HG03520 (cell line): ENCODE data around the gene SLC46A1.

Experiments used
- ATAC-seq: cut with Tn5 transposase; IDR thresholded peaks from one replicate; pipeline ENCODE4 v1.9.1; 2021; ENCODE audit warnings: mild to moderate bottlenecking, moderate library complexity; ENCODE audit not compliant: unreplicated experiment

Gene SLC46A1

DNA sequence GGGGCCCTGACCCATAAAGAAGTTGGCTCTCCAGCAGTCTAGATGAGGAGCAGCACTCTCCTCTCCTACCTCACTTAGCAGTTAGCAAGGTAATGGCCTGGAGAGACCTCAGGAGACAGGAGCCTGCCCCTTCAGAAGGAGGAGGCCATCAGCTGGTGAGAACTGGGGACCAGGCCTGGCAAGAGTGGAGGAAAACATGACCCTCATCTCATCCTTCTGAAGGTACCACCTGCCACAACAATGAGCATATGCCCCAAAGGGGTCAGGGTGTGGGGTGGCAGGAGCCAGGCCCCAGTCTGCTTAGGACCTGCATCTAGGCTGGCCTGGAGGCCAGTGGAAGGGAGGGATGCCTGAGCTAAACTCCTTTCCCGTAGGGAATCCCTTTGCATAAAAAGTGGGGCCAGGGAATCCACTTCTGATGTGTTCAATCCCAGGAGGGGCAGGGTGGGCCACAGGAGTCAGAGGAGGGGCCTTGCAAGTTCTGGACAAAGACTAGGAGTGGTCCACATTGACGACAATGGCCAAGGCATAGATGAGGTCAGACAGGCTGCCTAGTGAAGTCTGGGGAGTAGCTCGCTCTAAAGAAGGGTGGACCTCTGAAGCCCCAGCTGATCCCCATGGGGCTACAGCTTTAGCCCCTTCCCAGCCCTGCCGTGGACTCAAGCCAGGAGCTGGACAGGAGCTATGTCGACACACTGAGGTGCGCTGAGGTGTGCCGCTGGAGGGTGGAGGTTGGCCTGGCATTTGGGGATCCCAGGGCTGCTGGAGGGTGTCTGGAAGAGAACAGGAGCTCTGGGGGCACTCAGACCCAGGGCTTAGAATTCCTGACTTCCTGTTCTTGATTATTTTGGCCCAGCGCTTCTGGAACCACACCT is 42.0 kb downstream of the SLC46A1 start:
- no peak for ATAC-seq

DNA sequence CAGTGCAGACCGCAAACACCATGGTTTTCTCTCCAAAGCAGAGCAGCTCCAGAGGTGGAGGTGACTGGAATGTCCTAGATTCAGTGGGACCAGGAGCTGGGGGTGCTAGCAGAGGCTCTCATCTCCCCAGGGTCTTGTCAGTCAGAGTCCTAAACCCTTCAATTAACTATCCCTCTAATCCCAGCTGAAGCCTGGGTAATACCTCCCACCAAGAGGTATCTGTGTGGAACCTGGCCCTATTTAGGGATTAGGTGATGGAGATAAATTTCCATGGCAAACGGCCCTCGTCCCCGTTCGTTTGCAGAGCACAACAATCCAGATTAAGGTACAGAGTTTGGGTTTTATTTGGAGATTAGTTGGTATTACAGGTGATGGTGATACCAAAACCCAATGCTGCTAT is 42.8 kb downstream of the SLC46A1 start:
- ATAC-seq = no peak

DNA sequence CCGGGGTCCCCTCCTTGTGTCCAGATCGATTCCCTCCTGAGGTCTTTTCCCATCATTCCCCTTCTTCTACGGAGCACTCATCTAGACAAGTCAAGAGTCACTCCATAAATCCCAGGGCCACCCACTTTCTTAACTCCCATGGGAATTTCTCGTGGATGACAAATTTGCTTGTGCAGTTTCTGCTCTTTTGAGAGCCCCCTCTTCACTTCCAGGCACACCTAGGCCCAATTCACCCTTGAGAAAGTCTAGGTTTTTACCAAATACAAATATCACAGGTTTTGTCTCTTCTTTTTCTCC is 48.2 kb downstream of the SLC46A1 start:
- ATAC-seq = no peak

DNA sequence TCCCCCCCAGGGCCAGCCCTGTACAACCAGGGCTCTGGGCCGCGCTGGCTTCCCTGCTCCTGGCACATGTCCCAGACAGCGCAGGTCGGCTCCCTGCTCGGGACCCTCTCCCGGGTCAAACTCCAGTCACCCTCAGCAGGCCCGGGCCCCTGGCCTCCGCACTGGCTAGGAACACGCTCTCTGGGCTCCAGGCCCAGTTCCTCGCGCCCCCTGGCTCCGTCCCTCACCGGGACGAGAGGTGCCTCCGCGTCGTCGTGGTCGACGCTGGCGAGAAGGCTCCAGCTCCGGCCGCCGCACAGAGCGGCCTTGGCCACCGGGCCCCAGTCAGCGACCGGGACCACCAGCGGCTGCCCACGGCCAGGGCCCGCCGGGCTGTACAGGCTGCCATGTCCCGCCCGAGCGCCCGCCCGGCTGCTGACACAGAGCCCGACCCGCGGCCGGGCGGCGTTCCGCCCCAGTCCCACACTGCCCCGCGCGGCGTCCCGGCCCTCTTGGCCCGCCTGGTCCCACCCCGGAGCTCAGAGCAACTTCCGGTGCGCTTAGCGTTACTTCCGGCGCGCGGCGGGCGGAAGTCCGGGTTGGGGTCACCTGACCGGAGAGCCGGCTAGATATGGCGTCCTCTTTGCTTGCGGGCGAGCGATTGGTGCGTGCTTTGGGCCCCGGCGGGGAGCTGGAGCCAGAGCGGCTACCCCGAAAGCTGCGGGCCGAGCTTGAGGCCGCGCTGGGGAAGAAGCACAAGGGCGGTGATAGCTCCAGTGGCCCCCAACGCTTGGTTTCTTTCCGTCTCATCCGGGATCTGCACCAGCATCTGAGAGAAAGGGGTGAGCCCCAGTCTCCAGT is 48.7 kb downstream of the SLC46A1 start, which contains the start of gene POLDIP2:
POLDIP2 (minus strand) TSS at position 467 of the 840 bp plus-strand sequence; CDS start at position 388, 79 bp downstream.
- peak; percentile 92 for ATAC-seq

DNA sequence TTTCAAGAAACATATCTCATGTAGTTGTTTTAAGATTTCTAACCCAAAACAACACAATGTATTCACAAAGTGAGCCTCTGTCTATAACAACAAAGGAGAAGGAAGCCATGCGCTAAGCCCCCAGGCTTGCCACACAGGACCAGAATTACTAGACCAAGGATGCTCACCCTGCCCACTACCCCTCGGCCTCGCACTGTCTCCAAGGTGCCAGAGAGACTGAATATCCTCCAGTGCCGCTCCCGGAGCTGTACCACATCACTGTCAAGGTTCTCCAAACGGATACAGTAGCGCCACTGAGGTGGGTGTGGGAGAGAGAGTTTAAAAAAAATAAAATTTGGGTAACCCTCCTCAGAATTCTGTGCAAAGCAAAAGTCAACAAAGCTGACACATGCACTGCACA is 55.7 kb downstream of the SLC46A1 start:
- no peak for ATAC-seq

DNA sequence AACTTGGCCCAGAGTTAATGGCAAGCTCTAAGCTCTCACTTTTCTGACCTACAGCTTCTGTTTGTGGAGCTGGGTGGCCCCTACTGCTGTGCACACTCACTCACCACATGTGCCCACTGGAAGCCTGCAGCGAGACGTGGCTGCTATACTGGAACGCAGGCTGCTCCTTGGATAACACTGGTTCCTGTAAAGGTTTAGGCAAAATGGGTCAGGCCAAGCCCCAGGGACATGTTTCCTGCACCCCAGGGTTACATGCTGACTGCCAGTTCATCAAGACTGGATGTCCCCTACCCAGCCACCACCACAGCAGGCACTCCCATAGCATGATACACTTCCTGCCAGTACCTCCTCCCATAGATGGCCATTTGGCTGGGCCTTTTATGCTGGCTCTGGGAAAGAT is 57.0 kb downstream of the SLC46A1 start:
- ATAC-seq = no peak

DNA sequence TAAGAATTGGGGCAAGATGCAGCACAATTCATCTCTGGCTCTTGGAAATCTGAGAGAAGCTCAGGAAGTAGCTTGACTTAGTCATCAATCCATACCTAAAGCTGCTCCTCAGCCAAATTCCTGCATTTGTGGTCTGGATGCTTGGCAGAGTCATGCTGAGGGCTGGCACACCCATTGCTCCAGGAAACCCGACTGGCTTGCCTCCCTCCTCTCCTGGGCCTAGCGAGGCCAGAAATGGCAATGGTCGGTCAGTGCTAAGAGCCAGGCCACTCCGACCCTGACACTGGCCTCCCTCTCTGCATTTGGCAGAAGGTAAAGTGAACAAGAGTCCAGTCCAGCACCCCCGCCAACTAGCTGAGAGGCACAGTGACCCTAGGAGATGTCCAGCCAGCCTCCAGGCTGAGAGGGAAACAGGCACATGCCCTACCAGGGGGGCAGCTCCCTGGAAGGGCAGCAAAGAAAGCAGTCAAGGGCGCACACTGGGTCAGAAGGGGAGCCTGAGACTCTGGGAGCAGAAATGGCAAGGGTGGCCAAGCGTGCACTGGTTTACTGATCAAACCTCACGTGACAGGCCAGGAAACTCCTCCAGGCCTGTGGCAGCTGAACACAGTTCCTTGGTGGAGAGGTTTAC is 58.6 kb downstream of the SLC46A1 start:
- ATAC-seq = no peak

DNA sequence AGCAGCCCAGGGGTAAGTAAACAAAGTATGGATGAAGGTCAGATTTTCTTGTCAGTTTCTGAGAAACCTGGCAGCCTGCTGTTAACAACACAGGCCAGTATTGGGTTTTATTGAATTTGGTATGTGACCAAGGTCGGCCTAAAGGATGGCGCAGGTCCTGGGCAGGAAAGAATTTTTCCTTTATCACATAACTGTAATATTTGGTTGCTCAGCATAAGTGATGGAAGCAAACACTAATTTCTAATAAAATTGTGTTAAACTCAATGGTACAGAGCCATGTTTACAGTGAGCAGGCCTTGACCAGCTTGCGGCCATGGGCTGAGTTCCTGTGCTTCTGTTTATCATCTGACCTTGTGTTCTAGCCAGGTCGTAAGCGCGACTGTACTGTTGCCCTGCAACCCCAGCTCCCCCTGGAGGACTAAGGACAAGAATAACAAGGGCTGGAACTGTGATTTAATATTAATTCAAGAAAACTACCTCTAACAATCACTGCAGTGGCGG is 59.2 kb downstream of the SLC46A1 start:
- ATAC-seq = no peak

DNA sequence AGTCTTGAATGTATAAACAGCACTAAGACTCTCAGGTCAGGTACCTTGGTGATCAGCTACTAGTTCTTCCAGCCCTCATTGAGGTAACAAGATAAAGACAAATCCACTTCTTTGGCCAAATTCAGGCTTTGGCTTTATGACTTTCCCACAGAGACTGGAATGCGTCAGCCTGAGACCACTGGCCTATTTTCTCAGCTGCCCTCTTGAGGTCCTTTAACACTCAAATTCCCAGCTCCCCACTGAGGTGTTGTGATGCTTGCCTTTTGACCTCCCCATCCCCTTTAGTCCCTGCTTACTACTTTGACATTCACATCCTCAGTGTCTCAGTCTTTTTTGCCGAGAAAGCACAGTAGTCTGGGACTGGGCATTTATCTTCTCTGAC is 59.8 kb downstream of the SLC46A1 start:
- no peak for ATAC-seq

DNA sequence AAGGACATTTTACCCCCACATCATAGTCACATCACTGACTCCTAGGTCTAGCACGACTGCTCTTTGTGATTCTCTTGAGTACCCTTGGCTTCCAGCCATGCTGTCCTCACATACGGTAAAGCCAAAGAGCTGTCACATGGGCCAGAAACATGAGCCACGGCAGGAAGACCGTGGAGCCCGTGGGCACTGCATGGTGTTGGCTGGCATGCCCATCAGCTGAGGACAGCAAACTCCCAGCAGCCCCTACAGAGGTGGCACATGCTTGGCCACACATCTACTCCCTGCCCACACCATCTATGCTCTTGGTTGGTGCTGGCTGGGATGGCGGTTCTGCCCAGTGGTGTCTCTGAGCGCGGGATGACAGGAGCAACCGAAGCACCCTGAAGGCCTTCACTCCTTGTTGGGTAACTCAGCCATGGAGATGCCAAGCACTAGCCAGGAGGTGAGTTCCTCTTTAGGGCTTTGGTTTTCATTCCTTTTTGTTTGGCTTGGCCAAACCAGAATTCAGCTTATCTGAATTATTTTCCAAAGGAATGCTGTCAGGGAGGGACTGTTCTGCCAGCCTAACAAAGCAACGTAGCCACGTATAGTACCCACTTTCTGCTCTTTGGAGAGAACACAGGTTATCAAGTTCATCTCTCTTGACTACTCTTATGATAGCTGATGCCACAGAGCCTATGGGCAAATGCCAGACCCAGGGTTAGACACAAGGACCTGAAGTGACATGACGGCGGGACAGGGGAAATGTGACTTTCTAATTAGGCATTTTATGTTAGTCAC is 60.4 kb downstream of the SLC46A1 start:
- ATAC-seq = no peak
